ENCODE results near the gene SMG7. TPM values are rescaled to one million over a fixed set of nuclear protein-coding genes. Genes with fewer than 3 reads are reported as not detected.

Gene SMG7
- total RNA-seq, 2 experiments from 2014 or later = 45.0 to 185 TPM

- Histone ChIP-seq H3K9me3 (ENCODE audit: low read length) (no peaks in the 10 kb centered on the region), H3K9me2 (ENCODE audit: insufficient read depth, low read length) (no peaks in the 10 kb centered on the region), H3K36me3 (ENCODE audit: insufficient read depth, low read length) (no peaks in the 10 kb centered on the region), H4K20me1 (ENCODE audit: insufficient read depth, low read length) (no peaks in the 10 kb centered on the region), H3K4me2 (ENCODE audit: low read length) (no peak overlapping the region), H3K79me2 (ENCODE audit: insufficient read depth, low read depth, low read length) (no peaks in the 10 kb centered on the region), H3K4me1 (ENCODE audit: insufficient read depth, low read length, poor library complexity, severe bottlenecking) (peaks cover 4% of the 10 kb centered on the region), H2AFZ (ENCODE audit: low read length) (no peak overlapping the region), H3K27ac (ENCODE audit: low read depth, low read length, poor library complexity, severe bottlenecking) (no peak overlapping the region), H3K4me3 (ENCODE audit: low read depth, low read length, poor library complexity, severe bottlenecking) (no peak overlapping the region)
- DNase-seq (ENCODE audit: low spot score) = no peak
- ChIA-PET POLR2A (interaction anchor here (1.1 kb wide), 1 partner anchor 10 kb away, joined by 3 read pairs; the partner anchor contains the start of gene NCF2), CTCF (ENCODE audit: unreplicated experiment) (no interaction called here)
- intact Hi-C loops (cut with micrococcal nuclease; ENCODE audit: unreplicated experiment) = no loop called here
- no TSS peak for BruUV-seq (replicated peaks)
- TF ChIP-seq, protein P1, sequence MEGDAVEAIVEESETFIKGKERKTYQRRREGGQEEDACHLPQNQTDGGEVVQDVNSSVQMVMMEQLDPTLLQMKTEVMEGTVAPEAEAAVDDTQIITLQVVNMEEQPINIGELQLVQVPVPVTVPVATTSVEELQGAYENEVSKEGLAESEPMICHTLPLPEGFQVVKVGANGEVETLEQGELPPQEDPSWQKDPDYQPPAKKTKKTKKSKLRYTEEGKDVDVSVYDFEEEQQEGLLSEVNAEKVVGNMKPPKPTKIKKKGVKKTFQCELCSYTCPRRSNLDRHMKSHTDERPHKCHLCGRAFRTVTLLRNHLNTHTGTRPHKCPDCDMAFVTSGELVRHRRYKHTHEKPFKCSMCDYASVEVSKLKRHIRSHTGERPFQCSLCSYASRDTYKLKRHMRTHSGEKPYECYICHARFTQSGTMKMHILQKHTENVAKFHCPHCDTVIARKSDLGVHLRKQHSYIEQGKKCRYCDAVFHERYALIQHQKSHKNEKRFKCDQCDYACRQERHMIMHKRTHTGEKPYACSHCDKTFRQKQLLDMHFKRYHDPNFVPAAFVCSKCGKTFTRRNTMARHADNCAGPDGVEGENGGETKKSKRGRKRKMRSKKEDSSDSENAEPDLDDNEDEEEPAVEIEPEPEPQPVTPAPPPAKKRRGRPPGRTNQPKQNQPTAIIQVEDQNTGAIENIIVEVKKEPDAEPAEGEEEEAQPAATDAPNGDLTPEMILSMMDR (conservative IDR thresholded peaks at IDR 0.05; ENCODE audit: low read length) = no peak
- TF ChIP-seq EZH2phosphoT487 (IDR thresholded peaks at IDR 0.05; ENCODE audit: borderline replicate concordance, low read depth, low read length) = no peak
Measured at GRCh38 chr1:183600136-183600535, 127.8 kb downstream of the SMG7 start.

DNA sequence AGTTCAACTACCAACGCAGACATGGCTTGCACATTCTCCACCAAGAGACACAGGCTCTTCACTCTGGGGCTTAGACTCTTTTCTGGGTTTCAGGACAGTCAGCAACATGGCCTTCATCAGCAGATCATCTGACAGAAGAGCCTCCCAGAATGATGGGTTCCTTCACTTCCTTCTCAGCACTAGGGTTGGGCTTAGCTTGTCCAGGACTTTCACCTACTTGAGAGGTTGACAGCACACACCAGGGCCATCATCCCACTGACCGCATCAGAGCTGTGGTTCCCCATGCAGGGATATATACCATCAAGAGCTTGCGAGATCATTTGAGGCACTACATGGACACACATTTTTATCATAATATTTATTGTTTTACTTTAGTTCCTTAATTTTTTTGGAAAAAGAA is 128.3 kb downstream of the SMG7 start:
- intact Hi-C loops (cut with micrococcal nuclease; ENCODE audit: unreplicated experiment) = no loop called here
- no TSS peak for BruUV-seq (replicated peaks)

DNA sequence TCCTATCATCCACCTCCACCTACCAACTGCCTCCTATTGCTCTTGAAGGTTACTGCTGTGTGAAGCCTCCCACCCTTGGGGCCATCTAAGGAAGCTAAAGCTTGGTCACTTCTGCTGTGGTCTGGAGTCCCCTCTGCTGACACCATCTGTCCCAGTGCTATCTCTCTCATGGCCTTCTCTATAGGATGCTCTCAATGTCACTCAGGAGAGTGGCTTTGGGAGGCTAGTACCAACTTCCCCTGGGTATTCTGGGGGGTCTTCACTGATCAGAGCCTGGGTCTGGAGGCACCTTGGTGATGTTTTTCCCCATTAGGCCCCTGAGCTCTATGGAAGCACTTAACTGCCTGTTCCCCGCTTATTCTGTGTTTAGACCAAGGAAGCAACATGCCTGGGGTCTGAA is 130.2 kb downstream of the SMG7 start:
- Histone ChIP-seq H4K20me1 (ENCODE audit: insufficient read depth, low read length) (no peaks in the 10 kb centered on the region), H3K36me3 (ENCODE audit: insufficient read depth, low read length) (no peaks in the 10 kb centered on the region), H3K79me2 (ENCODE audit: insufficient read depth, low read depth, low read length) (no peaks in the 10 kb centered on the region), H3K9me2 (ENCODE audit: insufficient read depth, low read length) (no peaks in the 10 kb centered on the region), H2AFZ (ENCODE audit: low read length) (no peak overlapping the region), H3K4me3 (ENCODE audit: low read depth, low read length, poor library complexity, severe bottlenecking) (no peak overlapping the region), H3K27ac (ENCODE audit: low read depth, low read length, poor library complexity, severe bottlenecking) (no peak overlapping the region), H3K9me3 (ENCODE audit: low read length) (no peaks in the 10 kb centered on the region), H3K4me2 (ENCODE audit: low read length) (no peak overlapping the region), H3K4me1 (ENCODE audit: insufficient read depth, low read length, poor library complexity, severe bottlenecking) (peaks cover 9% of the 10 kb centered on the region)
- BruUV-seq (replicated peaks) = no TSS peak
- TF ChIP-seq, protein P1 (conservative IDR thresholded peaks at IDR 0.05; ENCODE audit: low read length) = no peak
- no peak for TF ChIP-seq EZH2phosphoT487 (IDR thresholded peaks at IDR 0.05; ENCODE audit: borderline replicate concordance, low read depth, low read length)
- POLR2A ChIA-PET = interaction anchor here (0.8 kb wide), 1 partner anchor 40 kb away, joined by 3 read pairs; no protein-coding TSS in a partner anchor
- no peak for DNase-seq (ENCODE audit: low spot score)
- intact Hi-C loops (cut with micrococcal nuclease; ENCODE audit: unreplicated experiment) = no loop called here
- CTCF ChIA-PET (ENCODE audit: unreplicated experiment) = no interaction called here

More for the DNA sequence above, 128.3 kb downstream of the SMG7 start:
- CTCF ChIA-PET (ENCODE audit: unreplicated experiment) = no interaction called here
- H3K79me2 ChIP-seq (ENCODE audit: insufficient read depth, low read depth, low read length) = no peaks in the 10 kb centered on the region
- H3K4me3 ChIP-seq (ENCODE audit: low read depth, low read length, poor library complexity, severe bottlenecking) = no peak overlapping the region
- no peak overlapping the region for H3K27ac ChIP-seq (ENCODE audit: low read depth, low read length, poor library complexity, severe bottlenecking)
- no peaks in the 10 kb centered on the region for H4K20me1 ChIP-seq (ENCODE audit: insufficient read depth, low read length)
- no peak overlapping the region for H2AFZ ChIP-seq (ENCODE audit: low read length)
- H3K9me3 ChIP-seq (ENCODE audit: low read length) = no peaks in the 10 kb centered on the region
- no peak for DNase-seq (ENCODE audit: low spot score)
- H3K9me2 ChIP-seq (ENCODE audit: insufficient read depth, low read length) = no peaks in the 10 kb centered on the region
- no peak overlapping the region for H3K4me2 ChIP-seq (ENCODE audit: low read length)
- POLR2A ChIA-PET = interaction anchor here (1.1 kb wide), 1 partner anchor 11 kb away, joined by 3 read pairs; the partner anchor contains the start of gene NCF2
- H3K4me1 ChIP-seq (ENCODE audit: insufficient read depth, low read length, poor library complexity, severe bottlenecking) = peaks cover 4% of the 10 kb centered on the region
- H3K36me3 ChIP-seq (ENCODE audit: insufficient read depth, low read length) = no peaks in the 10 kb centered on the region
- TF ChIP-seq EZH2phosphoT487 (IDR thresholded peaks at IDR 0.05; ENCODE audit: borderline replicate concordance, low read depth, low read length) = no peak
- TF ChIP-seq, protein P1 (conservative IDR thresholded peaks at IDR 0.05; ENCODE audit: low read length) = no peak
